Stimulated activated naive B cell treated with anti-CD40 and anti-IgM and Interleukin-4, amounts not matched to agents 10 μg/mL and 1 μg/mL and 100 μg/mL, for 72 hours (primary cell): ENCODE data around the gene AGPAT2.

Experiments used
- ATAC-seq, 2 donors: fragments of 150-1000 bp; cut with Tn5 transposase; replicated peaks; 2 replicates each; pipeline ENCODE4 v1.10.0; 2021; ENCODE audit warnings: moderate library complexity in 1 of 2
- DNase-seq: peaks from one replicate; pipeline ENCODE4 v3.0.0; 2021
- H3K27ac Mint-ChIP-seq: one replicate; pipeline ENCODE4 v1.8.0; 2022; ENCODE audit warnings: mild to moderate bottlenecking, mixed read lengths
- H3K27me3 Mint-ChIP-seq, 2 donors: one replicate each; pipeline ENCODE4 v1.8.0; 2022; ENCODE audit warnings: mixed read lengths in 2 of 2
- H3K36me3 Mint-ChIP-seq, 2 donors: one replicate each; pipeline ENCODE4 v1.8.0; 2022; ENCODE audit warnings: mixed read lengths in 2 of 2, mild to moderate bottlenecking in 1 of 2
- H3K4me1 Mint-ChIP-seq, 2 donors: one replicate each; pipeline ENCODE4 v1.8.0; 2022; ENCODE audit warnings: mixed read lengths in 2 of 2, mild to moderate bottlenecking in 1 of 2
- H3K4me3 Mint-ChIP-seq, 2 donors: one replicate each; pipeline ENCODE4 v1.8.0; 2022; ENCODE audit warnings: mild to moderate bottlenecking in 2 of 2, mixed read lengths in 2 of 2, moderate library complexity in 1 of 2
- H3K9me3 Mint-ChIP-seq, 2 donors: one replicate each; pipeline ENCODE4 v1.8.0; 2022; ENCODE audit warnings: mixed read lengths in 2 of 2, mild to moderate bottlenecking in 1 of 2

Gene AGPAT2

GRCh38 chr9:136629001-136629878, 58.0 kb downstream of the AGPAT2 start:
- Mint-ChIP-seq H3K27me3 (peaks cover 31 to 45% of the 10 kb centered on the region in 2 donors), H3K4me3 (no peak overlapping the region), H3K36me3 (no peaks in the 10 kb centered on the region), H3K4me1 (peaks cover 15 to 18% of the 10 kb centered on the region in 2 donors), H3K9me3 (no peaks in the 10 kb centered on the region), H3K27ac (no peak overlapping the region)
- ATAC-seq, result no peak
- no peak for DNase-seq

DNA sequence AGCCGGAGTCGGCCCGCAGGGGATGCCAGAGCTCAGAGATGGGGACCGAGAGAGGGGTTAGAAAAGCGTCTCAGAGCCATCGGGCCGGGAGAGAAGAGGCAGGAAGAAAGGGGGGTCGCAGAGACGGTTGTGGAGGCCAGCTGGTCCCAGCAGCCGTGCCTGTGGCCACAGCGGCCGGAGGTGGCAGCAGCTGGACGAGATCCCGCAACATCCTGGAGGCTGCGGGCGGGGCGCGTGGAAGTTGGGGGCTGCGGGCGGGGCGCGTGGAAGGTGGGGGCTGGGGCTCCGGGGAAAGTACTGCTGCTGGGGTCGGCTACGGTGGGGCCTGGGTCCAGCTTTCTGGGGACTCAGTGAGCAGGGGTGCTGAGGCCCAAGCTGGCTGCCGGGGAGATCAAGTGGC, 59.0 kb downstream of the AGPAT2 start:
- no peak for ATAC-seq
- peaks cover 32 to 47% of the 10 kb centered on the region in 2 donors for H3K27me3 Mint-ChIP-seq
- H3K27ac Mint-ChIP-seq, result no peak overlapping the region
- no peaks in the 10 kb centered on the region for H3K9me3 Mint-ChIP-seq
- no peak overlapping the region for H3K4me3 Mint-ChIP-seq
- no peak for DNase-seq
- no peaks in the 10 kb centered on the region for H3K36me3 Mint-ChIP-seq
- H3K4me1 Mint-ChIP-seq, result peaks cover 16 to 18% of the 10 kb centered on the region in 2 donors

- Mint-ChIP-seq H3K27ac (no peak overlapping the region), H3K9me3 (no peaks in the 10 kb centered on the region), H3K27me3 (peaks cover 34 to 50% of the 10 kb centered on the region in 2 donors), H3K4me3 (no peak overlapping the region), H3K4me1 (peaks cover 17 to 18% of the 10 kb centered on the region in 2 donors), H3K36me3 (no peaks in the 10 kb centered on the region)
- no peak for DNase-seq
- ATAC-seq, result no peak
These were observed 59.6 kb downstream of the AGPAT2 start for GRCh38 chr9:136627703-136628102.

DNA sequence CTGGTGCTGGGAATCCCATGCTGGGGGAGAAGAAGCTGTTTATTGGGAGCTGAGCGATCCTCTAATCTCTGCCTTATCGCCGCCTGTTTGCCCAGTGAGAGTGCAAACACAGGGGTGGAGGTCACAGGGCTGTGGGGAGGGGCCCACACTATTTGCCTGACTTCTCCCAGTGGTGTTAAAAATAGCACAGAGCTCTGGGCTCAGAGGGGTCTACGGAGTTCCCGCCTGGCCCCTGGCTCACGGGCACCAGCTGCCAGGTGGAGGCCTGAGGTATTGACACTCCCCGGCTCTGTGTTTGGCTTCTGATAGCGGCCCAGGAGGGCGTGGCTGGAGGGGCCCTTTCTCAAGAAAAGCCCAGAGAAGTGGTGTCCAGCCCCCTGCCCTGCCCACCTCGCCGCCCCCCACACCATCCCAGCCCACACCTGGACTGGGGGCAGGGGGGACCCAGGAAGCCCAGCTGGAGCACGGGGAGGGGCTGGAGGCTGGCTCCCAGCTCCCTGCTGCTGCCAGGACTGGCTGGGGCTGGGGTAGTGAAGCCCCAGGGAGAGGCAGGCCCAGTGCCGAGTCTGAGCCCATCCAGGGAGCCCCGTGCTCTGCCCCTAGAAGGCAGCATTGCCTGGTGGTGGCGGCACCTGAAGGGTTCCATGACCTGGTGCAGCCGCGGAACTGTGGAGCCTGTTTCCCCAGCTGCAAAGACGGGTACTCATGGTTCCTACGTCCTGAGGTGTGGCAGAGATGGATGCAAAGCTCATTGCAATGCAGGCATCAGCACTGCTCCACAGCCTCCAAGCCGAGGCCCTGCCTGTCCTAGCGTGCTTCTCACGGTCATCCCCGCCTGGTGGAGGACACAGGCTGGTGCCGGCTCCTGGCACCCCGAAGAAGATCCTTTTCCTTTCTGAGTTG, 60.3 kb downstream of the AGPAT2 start:
- Mint-ChIP-seq H3K4me3 (no peak overlapping the region), H3K4me1 (peaks cover 20 to 23% of the 10 kb centered on the region in 2 donors), H3K27ac (no peak overlapping the region)

GRCh38 chr9:136626066-136626725, 61.1 kb downstream of the AGPAT2 start:
- Mint-ChIP-seq H3K9me3 (no peaks in the 10 kb centered on the region), H3K27ac (no peak overlapping the region), H3K27me3 (peaks cover 38 to 56% of the 10 kb centered on the region in 2 donors), H3K4me1 (peaks cover 20 to 23% of the 10 kb centered on the region in 2 donors), H3K36me3 (no peaks in the 10 kb centered on the region), H3K4me3 (no peak overlapping the region)
- ATAC-seq, result no peak
- DNase-seq, result no peak

More for the DNA sequence above, 60.3 kb downstream of the AGPAT2 start:
- Mint-ChIP-seq H3K27me3 (peaks cover 38 to 55% of the 10 kb centered on the region in 2 donors), H3K9me3 (no peaks in the 10 kb centered on the region), H3K36me3 (no peaks in the 10 kb centered on the region)
- DNase-seq, result no peak
- no peak for ATAC-seq

DNA sequence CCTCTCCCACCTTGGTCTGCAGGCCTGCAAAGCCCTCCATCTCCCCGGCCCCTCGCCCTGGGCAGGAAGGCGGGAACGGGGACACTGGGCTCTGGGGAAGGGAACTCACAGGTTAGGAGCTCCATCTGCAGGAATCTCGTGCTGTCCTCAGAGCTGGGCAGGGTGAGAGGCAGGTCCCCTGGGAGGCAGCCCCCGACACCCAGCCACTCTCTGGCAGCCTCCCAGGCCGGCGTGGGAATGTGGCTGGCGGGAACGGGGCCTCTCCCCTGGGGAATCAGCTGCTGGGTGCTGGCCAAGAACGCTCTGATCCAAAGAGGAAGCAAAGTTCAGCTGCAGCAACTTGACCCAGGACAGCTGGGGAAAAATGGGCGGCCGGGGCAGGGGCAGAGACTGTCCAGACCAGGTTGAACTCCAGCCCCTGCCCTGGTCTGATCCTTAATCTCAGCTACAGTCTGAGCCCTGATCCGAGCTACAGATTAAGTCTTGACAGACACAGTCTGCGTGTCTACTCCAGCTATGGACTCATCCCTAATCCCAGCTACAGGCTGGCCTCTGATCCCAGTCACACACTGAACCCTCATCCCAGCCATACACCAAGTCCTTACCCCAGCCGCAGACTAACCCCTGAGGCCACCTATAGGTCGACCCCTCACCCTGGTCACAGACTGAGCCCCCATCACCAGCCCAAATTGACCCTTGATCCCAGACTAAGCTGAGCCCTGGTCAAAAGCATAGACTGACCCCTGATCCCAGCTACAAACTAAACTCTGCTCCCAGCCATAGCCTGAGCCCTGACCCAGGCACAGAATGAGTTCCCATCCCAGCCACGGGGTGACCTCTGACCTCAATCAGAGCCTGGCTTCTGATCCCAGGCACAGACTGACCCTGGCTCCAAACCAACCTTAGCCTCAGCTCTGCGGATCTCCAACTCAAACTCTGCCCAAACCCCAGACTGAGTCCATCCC, 61.9 kb downstream of the AGPAT2 start:
- Mint-ChIP-seq H3K27ac (no peak overlapping the region), H3K9me3 (no peaks in the 10 kb centered on the region), H3K27me3 (peaks cover 38 to 56% of the 10 kb centered on the region in 2 donors), H3K4me3 (no peak overlapping the region), H3K4me1 (peaks cover 20 to 23% of the 10 kb centered on the region in 2 donors), H3K36me3 (no peaks in the 10 kb centered on the region)
- no peak for ATAC-seq
- DNase-seq, result no peak

- DNase-seq (no peak), ATAC-seq (no peak)
- Mint-ChIP-seq H3K27me3 (peaks cover 29 to 46% of the 10 kb centered on the region in 2 donors), H3K4me3 (no peak overlapping the region), H3K27ac (no peak overlapping the region), H3K36me3 (no peaks in the 10 kb centered on the region), H3K4me1 (peaks cover 19 to 33% of the 10 kb centered on the region in 2 donors), H3K9me3 (no peaks in the 10 kb centered on the region)
These were observed 62.9 kb downstream of the AGPAT2 start for GRCh38 chr9:136624184-136624951.

- Mint-ChIP-seq H3K27ac (no peak overlapping the region), H3K4me1 (peaks cover 24 to 38% of the 10 kb centered on the region in 2 donors), H3K27me3 (peaks cover 26 to 41% of the 10 kb centered on the region in 2 donors), H3K9me3 (no peaks in the 10 kb centered on the region), H3K36me3 (no peaks in the 10 kb centered on the region), H3K4me3 (no peak overlapping the region)
- ATAC-seq (no peak), DNase-seq (no peak)
These were observed 63.4 kb downstream of the AGPAT2 start for GRCh38 chr9:136623842-136624183.
